ES-I3 (cell line): ENCODE measurements around the gene ALOX5AP.

Experiments used
- H3K36me3 ChIP-seq: 2 replicates; pipeline ENCODE4 v1.6.1; 2013; ENCODE audit warnings: mild to moderate bottlenecking, low read length, control low read depth, moderate library complexity; ENCODE audit not compliant: insufficient read depth
- H3K4me1 ChIP-seq: 2 replicates; pipeline ENCODE4 v1.6.1; 2013; ENCODE audit warnings: mild to moderate bottlenecking, control low read depth, low read length; ENCODE audit not compliant: insufficient read depth
- H3K9ac ChIP-seq: 2 replicates; pipeline ENCODE4 v1.6.1; 2013; ENCODE audit warnings: low read depth, mild to moderate bottlenecking, low read length, moderate library complexity
- H3K9me3 ChIP-seq: 2 replicates; pipeline ENCODE4 v1.6.1; 2013; ENCODE audit warnings: mild to moderate bottlenecking, low read length, moderate library complexity; ENCODE audit not compliant: control insufficient read depth, insufficient read depth

ALOX5AP gene

DNA sequence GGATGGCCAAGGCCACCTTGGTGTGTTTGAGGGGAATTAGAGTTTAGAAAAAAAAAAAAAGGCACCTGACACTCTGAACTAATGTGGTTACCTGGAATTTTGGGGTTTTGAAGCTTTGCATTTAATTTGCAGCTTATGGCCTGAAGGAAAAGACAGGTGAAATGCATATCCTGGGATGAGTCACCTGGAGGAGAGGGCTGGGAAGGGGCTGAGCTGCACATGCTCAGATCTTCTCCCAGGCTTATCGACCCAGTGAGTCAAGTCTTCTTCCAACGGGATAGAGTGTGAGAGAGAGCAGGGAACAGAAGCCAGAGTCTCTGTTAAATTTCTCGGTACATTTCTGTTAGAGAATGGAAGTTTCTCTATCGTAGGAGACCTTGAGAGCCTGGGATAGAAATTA is 29.7 kb upstream of the ALOX5AP start:
- Histone ChIP-seq H3K36me3 (no peaks in the 10 kb centered on the region), H3K4me1 (peaks cover 4% of the 10 kb centered on the region; the same call in 1 of the 2 replicates), H3K9me3 (no peaks in the 10 kb centered on the region), H3K9ac (no peak overlapping the region)

DNA sequence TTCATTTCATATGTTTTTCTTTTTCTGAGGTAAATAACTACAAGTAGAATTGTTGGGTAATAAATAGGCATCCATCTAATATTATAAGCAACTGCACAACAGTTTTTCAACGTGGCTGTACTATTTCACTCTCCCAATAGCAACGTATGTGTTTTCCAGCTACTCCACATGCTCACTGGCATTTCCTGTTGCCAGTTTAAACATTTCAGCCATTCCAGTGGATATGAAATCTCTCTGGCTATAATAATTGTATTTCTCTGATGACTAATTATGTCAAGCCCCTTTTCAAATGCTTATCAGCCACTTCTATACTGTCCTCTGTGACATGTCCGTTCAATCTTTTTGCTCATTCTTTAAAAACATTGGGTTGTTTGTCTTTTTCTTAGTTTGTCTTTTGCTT is 26.8 kb upstream of the ALOX5AP start:
- Histone ChIP-seq H3K9me3 (no peaks in the 10 kb centered on the region), H3K9ac (no peak overlapping the region), H3K4me1 (peaks cover 4% of the 10 kb centered on the region; the same call in 1 of the 2 replicates), H3K36me3 (no peaks in the 10 kb centered on the region)

DNA sequence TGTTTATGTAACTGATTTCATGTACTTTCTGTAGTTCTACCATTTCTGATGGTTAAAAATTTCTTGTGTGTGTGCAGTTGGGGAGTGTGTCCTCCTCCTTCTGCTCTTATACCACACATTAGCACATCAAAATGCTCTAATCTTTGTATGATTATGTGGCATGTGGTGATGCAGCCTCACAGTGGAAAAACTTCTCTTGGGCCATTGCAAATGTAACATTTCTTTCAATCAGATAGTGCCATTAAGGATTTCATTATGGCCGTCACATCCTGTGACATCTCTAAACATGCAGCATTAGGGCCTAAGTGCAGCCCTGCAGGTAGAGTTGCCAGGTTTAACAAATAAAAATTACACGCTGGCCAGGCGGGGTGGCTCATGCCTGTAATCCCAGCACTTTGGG is 24.9 kb upstream of the ALOX5AP start:
- no peaks in the 10 kb centered on the region for H3K9me3 ChIP-seq
- H3K36me3 ChIP-seq, result no peaks in the 10 kb centered on the region
- H3K9ac ChIP-seq, result no peak overlapping the region
- peaks cover 4% of the 10 kb centered on the region; the same call in 1 of the 2 replicates for H3K4me1 ChIP-seq

DNA sequence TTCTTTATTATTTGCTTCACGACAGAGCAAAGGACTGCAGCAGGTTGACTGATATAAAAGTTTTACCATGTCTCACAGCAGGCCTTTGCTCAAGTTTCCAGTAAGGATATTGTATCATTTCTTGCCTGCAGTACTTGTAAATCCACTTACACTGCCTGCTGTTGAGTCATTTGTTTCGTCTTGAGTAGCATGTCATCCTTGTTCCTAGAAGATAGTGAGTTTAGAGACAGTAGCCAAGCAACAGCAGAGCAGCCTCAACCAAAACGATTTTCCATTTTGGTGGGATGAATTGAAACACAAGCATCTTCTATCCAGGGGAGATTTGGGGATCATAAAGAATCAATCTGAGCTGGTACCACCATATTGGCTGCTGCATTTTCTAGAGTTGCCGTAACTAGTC is 24.0 kb upstream of the ALOX5AP start:
- Histone ChIP-seq H3K9me3 (no peaks in the 10 kb centered on the region), H3K36me3 (no peaks in the 10 kb centered on the region), H3K9ac (no peak overlapping the region), H3K4me1 (no peaks in the 10 kb centered on the region)

DNA sequence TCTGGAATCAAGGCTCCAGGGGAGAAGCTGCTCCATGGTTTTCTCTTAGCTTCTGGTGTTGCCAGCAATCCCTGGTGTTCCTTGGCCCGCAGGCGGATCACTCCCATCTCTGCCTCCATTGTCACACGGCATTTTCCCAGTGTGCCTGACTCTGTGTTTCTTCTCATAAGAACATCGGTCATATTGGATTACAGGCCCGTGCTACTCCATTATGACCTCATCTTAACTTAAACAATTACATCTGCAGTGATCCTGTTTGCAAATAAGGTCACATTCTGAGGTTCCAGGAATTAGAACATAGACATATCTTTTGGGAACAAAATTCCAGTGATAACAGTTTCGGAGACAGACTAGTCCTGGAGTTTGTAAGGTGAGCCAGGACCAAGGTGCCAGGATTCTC is 23.5 kb upstream of the ALOX5AP start:
- Histone ChIP-seq H3K4me1 (no peaks in the 10 kb centered on the region), H3K9ac (no peak overlapping the region)

DNA sequence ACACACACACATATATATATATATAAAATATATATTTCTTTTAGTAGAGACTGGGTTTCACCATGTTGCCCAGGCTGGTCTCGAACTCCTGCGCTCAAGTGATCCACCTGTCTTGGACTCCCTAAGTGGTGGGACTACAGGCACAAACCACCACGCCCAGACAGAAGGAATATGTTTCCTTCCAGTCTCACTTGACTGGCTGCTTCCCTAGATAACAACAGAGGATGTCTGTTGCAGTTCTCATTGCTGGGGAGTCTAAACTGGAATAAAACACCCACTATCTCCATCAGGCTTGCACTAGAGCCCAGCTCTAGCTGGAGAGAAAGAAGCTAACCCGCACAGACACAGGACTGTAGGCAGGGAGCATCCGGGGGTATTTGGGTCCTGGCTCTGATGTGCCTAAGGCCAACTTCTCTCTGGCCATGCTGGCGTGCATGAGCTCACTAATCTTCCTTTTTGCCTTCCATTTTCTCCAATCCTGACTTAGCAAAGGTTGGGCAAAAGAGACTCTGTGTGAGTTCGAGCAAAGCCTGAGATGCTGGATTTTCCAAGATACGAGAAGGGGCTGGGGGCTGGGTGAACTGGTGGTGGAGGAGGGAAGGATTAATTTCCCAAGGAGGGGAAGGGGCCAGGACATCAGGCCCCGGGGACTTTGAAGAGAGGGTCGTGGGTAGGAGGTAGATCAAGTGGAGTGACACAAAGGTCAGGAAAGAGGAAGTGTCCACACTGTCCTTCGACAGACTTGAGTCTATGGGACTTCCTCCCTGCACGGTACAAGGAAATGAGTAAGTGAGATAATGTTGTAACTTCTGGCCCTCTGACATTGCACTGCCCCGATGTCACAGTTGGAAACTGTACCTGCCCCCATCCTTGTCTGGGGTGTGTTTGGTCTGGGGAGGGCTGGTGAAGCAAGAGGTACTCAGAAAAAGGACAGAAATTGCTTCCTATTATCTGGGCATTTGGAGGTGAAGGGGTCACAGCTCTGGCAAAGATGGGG is 22.5 kb upstream of the ALOX5AP start:
- Histone ChIP-seq H3K4me1 (no peaks in the 10 kb centered on the region), H3K36me3 (no peaks in the 10 kb centered on the region), H3K9ac (no peak overlapping the region), H3K9me3 (no peaks in the 10 kb centered on the region)

More for the DNA sequence above, 23.5 kb upstream of the ALOX5AP start:
- no peaks in the 10 kb centered on the region for H3K9me3 ChIP-seq
- H3K36me3 ChIP-seq, result no peaks in the 10 kb centered on the region

DNA sequence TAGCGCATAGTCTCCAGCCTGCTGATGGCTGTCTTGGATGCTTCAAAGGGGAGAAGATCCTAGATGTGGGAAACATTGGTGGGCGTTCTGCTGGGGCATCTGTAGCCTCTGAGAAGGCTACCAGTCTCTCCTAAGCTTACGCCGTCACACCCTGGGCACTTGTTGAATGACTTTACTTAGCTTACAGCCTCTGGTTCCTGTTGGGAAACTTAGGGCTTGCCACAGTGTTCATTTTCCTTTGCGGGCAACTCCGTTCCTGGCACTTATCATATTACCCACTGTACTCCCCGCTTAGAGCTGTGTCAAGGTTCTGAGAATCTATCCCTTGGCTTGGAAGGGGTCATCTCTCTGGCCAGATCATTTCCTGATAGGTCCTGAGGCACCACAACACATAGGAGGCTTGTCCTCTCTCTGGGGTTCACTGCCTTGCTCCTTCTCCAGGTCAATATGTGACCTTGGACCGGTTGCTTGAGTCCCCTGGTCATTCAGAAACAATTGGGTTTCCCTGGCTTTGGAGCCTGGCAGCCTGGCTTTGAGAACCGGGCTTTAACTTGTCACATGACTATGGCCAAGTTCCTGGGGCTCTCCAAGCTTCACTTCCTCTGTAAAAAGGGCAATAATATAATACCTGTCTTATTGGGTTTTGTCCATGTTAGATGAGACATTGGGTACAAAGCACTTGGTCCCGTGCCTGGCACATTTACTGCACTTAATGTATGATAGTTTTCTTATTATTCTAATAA is 20.5 kb upstream of the ALOX5AP start:
- Histone ChIP-seq H3K9ac (no peak overlapping the region), H3K36me3 (no peaks in the 10 kb centered on the region), H3K9me3 (no peaks in the 10 kb centered on the region), H3K4me1 (no peaks in the 10 kb centered on the region)

DNA sequence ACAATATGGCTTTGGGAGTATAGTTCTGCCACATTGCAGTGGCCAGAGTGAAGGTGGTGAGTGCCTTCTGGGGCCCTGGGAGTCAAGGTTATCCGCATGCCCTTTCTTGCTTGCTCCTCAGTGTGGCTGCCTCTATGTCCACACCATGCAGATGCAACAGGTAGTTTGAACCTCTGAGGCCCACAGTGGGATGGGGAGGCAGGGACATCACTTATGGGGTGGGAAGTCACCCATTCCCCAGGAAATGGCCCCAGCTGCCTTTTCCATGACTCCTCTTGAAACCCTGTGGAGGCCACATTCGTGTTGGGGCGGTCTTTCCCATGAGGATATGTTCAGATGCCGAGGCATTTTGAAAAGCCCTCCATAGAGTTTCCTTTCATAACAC is 20.0 kb upstream of the ALOX5AP start:
- Histone ChIP-seq H3K9ac (no peak overlapping the region), H3K4me1 (no peaks in the 10 kb centered on the region), H3K36me3 (no peaks in the 10 kb centered on the region), H3K9me3 (no peaks in the 10 kb centered on the region)

DNA sequence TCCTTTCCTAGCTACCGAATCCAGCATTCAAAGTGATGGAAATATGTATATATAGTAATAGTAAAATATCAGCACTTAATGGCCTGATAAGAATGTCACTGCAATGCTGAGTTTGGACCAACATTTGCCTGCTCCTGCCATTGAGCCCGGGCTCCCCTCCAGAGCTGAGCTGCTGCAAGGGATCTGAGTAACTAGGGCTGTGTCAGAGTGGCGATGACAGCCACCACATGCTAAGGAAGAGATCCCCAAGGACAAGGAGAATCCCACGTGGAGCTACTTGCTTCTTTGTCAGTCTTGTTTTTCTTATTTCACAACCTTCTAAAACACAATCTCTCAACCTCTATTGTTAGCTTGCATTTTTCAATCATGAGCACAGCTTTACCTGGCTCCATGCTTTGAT is 19.5 kb upstream of the ALOX5AP start:
- Histone ChIP-seq H3K4me1 (no peaks in the 10 kb centered on the region), H3K9me3 (no peaks in the 10 kb centered on the region), H3K9ac (no peak overlapping the region), H3K36me3 (no peaks in the 10 kb centered on the region)

DNA sequence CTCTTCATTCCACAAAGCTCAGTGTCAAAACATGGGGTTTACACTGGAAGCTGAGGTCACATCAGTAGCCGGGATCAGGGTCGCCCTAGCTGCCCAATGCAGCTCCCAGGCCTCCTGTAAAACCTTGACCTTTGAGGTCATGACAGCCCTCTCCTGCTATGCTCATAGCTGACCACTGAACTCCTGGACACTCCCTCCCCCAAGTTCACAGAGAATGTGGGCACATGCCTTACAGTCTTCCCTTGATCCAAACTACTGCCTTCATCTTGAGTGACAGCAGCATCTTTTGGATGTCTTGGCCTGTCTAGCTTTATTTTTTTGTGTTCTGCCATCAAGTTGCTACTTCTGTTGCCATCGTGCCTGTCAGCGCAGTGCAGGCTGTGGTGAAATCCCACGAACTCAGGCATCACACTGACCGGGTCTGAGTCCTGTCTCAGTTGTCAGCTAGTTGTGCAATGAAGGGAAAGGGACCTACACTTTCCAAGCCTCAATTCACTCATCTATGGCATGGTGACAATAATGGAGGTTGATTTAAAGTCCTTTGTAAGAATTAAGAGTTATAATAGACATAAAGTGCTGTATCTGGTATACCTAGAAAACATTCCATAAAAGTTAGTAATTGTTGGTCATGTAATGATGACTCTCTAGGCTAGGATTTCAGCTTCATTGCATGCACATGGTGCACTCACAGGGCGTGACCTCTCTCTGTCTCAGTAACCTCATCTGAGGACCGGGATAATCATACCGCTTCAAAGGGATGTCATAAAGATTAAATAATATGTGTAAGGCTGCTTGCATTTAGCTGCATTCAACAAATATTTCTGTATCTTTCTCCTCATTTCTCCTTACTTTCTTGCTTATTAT is 16.4 kb upstream of the ALOX5AP start:
- no peaks in the 10 kb centered on the region for H3K4me1 ChIP-seq
- H3K9ac ChIP-seq, result no peak overlapping the region
- no peaks in the 10 kb centered on the region for H3K36me3 ChIP-seq
- no peaks in the 10 kb centered on the region for H3K9me3 ChIP-seq

DNA sequence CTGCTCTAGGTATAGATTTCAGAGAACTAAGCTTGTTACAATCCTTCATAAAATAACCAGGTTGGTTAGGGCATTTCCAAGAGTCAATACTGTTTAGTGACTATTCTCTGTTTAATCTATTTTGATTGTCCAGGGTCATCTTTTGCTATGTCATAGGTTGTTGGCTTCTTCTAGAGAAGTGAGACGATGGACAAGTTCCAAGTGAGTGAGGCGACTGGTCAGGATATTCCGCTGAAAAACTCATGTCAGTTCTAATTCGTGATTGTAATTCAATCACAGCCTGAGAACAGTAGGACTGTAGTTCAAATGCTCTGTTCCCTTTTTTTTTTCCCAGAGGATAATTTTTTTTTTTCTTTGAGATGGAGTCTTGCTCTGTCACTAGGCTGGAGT is 15.8 kb upstream of the ALOX5AP start:
- H3K9ac ChIP-seq, result no peak overlapping the region
- H3K9me3 ChIP-seq, result no peaks in the 10 kb centered on the region
- H3K4me1 ChIP-seq, result no peaks in the 10 kb centered on the region
- H3K36me3 ChIP-seq, result no peaks in the 10 kb centered on the region

DNA sequence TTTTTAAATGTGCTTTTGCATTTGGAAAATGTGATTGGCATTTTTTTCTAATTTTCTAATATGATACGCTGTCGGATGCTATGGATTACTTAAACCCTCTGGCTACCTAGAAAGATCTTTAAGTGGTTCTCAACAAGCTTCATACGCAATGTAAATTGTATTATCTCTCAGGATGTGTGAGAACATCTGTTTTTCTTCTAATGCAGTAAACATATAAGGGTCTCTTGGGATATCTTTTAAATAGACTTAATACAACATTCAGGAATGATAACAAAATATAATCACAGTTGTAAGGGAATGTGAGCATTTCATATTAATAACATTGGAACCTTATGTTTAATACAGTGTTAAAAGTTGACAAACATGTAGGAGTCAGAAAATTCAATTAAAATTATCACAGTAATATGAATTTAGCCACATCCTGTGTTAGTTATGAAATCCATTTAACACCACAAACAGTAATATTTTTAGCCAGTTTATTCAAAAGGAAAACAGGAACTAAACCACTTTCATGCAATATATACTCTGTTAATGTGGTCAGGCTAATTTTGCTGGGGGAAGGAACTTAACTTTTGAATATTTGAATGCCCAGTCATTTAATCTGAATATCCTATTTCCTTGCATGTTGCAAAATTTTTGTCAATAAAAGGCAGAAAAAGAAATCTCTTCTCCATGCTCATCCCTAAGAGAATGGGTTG is 15.0 kb upstream of the ALOX5AP start:
- Histone ChIP-seq H3K9ac (no peak overlapping the region), H3K9me3 (no peaks in the 10 kb centered on the region), H3K36me3 (no peaks in the 10 kb centered on the region), H3K4me1 (no peaks in the 10 kb centered on the region)

DNA sequence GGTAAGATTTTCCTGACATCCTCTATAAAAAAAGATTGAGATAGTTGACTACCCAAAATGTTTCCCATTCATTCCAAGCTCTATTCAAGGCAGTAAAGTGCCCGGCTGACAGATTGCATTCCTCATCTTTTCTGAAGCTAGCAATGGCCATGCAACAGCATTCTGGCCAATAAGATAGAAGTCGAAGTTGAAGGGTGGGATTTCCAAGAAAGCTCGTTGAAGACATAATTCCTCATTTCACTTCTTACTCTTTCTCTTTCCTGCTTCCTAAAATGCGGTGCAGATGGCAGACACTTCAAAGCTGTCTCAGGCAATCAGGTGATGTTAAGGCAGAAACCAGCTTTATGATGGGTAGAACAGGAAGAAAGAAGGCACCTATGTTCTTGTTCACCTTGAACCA is 13.4 kb upstream of the ALOX5AP start:
- H3K9me3 ChIP-seq, result no peaks in the 10 kb centered on the region
- H3K36me3 ChIP-seq, result no peaks in the 10 kb centered on the region
- no peak overlapping the region for H3K9ac ChIP-seq
- no peaks in the 10 kb centered on the region for H3K4me1 ChIP-seq

DNA sequence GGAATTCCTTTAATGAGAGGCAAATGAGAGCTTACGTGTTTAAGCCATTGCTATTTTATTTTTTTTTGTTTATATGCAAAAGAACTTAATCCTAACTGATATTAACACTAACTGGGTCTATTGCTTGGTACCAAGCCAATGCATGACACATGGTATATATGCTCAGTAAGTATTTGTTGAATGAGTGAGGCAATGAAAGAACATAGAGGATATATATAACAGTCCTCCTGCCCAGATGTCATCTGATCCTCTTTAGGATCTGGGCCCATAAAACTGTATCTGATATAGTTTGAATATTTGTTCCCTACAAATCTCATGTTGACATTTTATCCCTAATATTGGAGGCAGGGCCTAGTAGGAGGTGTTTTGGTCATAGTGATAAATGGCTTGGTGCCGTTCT is 13.0 kb upstream of the ALOX5AP start:
- Histone ChIP-seq H3K9ac (no peak overlapping the region), H3K4me1 (no peaks in the 10 kb centered on the region), H3K9me3 (no peaks in the 10 kb centered on the region), H3K36me3 (no peaks in the 10 kb centered on the region)
